T-helper 1 cell treated with Interleukin-12 subunit alpha and Interleukin-12 subunit beta and Interleukin-4 antibody, amounts not matched to agents 30 μg/mL and 1 μg/mL, for 36 hours (primary cell): Measurements from ENCODE around the gene PMM2.

Experiments
- H3K27ac Mint-ChIP-seq: one replicate; pipeline ENCODE4 v1.8.0; 2021; ENCODE audit warnings: mild to moderate bottlenecking, mixed read lengths
- H3K27me3 Mint-ChIP-seq: one replicate; pipeline ENCODE4 v1.8.0; 2021; ENCODE audit warnings: low read depth, mixed read lengths
- H3K36me3 Mint-ChIP-seq: one replicate; pipeline ENCODE4 v1.8.0; 2021; ENCODE audit warnings: low read depth, mixed read lengths
- H3K4me1 Mint-ChIP-seq: one replicate; pipeline ENCODE4 v1.8.0; 2021; ENCODE audit warnings: low read depth, mixed read lengths
- H3K4me3 Mint-ChIP-seq: one replicate; pipeline ENCODE4 v1.8.0; 2021; ENCODE audit warnings: mild to moderate bottlenecking, moderate library complexity, mixed read lengths
- H3K9me3 Mint-ChIP-seq: one replicate; pipeline ENCODE4 v1.8.0; 2021; ENCODE audit warnings: mixed read lengths

PMM2 gene

GRCh38 chr16:8859913-8860881 lies 62.6 kb downstream of the PMM2 start:
- Mint-ChIP-seq H3K27me3 (no peaks in the 10 kb centered on the region), H3K36me3 (peaks cover 21% of the 10 kb centered on the region), H3K4me1 (peaks cover 16% of the 10 kb centered on the region), H3K27ac (no peak overlapping the region), H3K9me3 (no peaks in the 10 kb centered on the region), H3K4me3 (no peak overlapping the region)

- Mint-ChIP-seq H3K9me3 (no peaks in the 10 kb centered on the region), H3K4me1 (peaks cover 26% of the 10 kb centered on the region), H3K36me3 (peaks cover 11% of the 10 kb centered on the region), H3K27ac (no peak overlapping the region), H3K27me3 (no peaks in the 10 kb centered on the region), H3K4me3 (no peak overlapping the region)
Measured at GRCh38 chr16:8861563-8862308, 64.1 kb downstream of the PMM2 start.

DNA sequence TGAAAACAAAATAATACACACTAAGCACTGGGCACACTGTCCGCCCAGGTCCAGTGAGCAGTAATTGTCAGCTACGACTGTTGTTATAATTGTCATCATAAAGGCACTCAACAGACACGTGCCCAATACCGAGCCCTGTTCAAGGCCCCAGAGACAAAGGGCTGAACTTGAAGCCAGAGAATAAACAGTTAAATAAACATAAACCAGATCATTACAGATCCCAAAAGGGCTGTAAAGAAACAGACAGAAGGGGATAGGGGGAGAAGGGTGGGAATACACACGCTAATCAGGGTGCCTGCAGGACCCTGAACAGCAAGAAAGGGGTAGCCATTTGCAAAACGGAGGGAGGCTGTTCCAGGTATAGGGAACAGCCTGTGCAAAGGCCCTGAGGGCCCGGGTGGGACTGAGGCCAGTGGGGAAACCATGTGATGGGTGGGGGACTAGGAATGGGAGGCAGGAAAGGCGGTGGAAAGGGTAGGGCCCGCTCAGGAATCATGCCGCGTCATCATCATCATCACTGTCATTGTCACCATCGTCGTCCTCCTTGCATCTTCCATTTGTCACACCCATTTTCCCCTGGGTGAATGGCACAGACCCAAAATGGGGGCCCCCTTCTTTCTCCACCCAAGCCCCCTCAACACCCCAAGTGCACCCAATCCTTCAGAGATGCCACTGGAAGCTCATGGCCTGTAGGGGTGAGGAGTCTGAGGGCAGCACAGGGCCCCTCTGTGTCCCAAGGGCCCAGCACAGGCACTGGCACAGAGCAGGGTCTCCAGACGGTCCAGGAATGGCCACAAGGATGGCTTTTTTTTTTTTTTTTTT lies 64.9 kb downstream of the PMM2 start:
- Mint-ChIP-seq H3K27me3 (no peaks in the 10 kb centered on the region), H3K27ac (no peak overlapping the region), H3K4me1 (peaks cover 28% of the 10 kb centered on the region), H3K36me3 (peaks cover 10% of the 10 kb centered on the region), H3K9me3 (no peaks in the 10 kb centered on the region), H3K4me3 (no peak overlapping the region)

DNA sequence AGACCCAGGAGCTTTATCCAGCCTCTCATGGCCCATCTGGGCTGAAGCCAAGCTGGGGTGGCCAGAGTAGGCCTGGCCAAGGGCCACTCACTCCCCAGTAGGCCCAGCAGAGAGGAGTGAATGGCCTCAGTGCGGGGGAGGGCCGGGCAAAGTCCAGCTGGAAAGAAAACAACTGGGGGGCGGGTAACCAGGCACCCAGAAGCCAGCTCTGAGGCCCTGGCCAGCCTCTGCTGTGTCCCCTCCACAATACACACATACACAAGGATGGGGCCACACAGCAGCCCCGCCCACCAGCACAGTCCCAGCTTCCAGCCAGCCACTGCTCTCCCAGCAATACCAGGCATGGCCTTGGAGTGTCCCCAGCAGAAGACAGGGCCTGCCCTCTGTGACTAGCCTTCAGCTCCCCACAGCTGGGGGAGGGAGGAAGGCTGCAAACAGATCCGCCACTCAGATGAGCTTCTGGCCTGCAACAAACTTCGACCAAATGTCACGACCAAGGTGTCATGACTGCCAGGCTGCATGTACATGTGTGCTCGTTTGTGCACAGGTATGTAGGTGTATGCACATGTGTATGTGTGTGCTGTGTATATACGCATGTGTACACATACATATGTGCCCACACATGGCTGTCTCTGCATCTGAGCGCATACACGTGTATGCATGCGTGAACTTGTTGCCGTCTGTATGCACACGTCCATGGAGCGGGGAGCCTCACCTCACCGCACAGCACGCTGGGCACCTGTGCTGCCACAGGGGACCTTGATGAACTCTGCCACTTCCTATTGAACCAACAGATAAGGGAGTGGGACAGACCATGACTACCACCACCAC lies 66.2 kb downstream of the PMM2 start:
- Mint-ChIP-seq H3K36me3 (peaks cover 4% of the 10 kb centered on the region), H3K4me3 (no peak overlapping the region), H3K4me1 (peaks cover 24% of the 10 kb centered on the region), H3K9me3 (no peaks in the 10 kb centered on the region), H3K27ac (peak overlapping the region; percentile 5), H3K27me3 (no peaks in the 10 kb centered on the region)

GRCh38 chr16:8864480-8865110 lies 67.0 kb downstream of the PMM2 start:
- H3K36me3 Mint-ChIP-seq = peaks cover 4% of the 10 kb centered on the region
- H3K9me3 Mint-ChIP-seq = no peaks in the 10 kb centered on the region
- H3K4me1 Mint-ChIP-seq = peaks cover 27% of the 10 kb centered on the region
- H3K27me3 Mint-ChIP-seq = no peaks in the 10 kb centered on the region
- H3K4me3 Mint-ChIP-seq = no peak overlapping the region
- H3K27ac Mint-ChIP-seq = peak overlapping the region; percentile 5

DNA sequence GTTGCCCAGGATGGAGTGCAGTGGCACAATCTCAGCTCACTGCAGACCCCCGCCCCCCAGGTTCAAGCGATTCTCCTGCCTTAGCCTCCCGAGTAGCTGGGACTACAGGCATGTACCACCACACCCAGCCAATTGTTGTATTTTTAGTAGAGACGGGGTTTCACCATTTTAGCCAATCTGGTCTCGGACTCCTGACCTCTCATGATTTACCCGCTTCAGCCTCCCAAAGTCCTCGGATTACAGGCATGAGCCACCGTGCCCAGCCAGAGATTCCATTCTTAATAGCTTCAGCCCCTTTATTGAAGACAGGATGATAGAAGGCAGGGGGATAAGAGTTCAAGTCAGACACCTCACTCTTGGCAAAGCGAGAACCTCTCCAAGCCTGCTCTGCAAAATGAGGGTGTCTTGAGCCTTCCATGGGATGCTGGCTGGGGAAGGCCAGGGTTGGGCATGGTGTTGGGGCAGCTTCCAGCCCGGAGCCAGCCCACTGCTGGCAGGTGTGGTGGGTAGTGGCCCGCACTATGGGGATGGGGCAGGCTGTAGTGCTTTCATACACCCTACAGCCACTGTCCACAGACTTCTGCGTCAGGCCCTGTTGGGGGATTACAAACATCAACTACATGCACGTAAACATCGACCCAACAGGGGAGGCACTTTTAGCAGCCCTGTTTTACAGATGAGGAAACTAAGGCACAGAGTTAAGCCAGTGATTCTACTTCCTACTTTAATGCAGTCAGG lies 67.7 kb downstream of the PMM2 start:
- Mint-ChIP-seq H3K27ac (peak overlapping the region; percentile 59), H3K4me3 (peak overlapping the region; percentile 74), H3K36me3 (peaks cover 4% of the 10 kb centered on the region), H3K27me3 (no peaks in the 10 kb centered on the region), H3K9me3 (no peaks in the 10 kb centered on the region), H3K4me1 (peaks cover 27% of the 10 kb centered on the region)

- Mint-ChIP-seq H3K27ac (peak overlapping the region; percentile 59), H3K4me1 (peaks cover 36% of the 10 kb centered on the region), H3K9me3 (no peaks in the 10 kb centered on the region), H3K4me3 (peak overlapping the region; percentile 74), H3K27me3 (no peaks in the 10 kb centered on the region), H3K36me3 (peaks cover 4% of the 10 kb centered on the region)
Measured at GRCh38 chr16:8866118-8866883, 68.7 kb downstream of the PMM2 start.

DNA sequence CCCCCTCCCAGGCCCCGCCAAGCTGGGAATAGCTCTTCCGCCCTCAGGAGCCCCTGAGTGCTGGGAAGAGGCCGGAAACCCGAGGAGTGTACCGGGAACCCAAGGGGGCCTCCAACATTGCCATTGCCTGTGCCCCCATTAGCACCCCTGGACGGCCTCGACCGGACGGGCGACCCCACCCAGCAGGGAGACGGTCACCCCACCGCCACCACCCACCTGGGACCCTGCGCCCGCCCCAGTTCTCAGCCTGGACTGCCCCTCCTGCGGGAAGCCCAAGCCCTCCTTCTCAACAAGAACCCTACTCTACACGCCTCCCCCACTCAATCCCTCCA lies 69.2 kb downstream of the PMM2 start:
- H3K36me3 Mint-ChIP-seq = peaks cover 4% of the 10 kb centered on the region
- H3K27me3 Mint-ChIP-seq = no peaks in the 10 kb centered on the region
- H3K4me3 Mint-ChIP-seq = peak overlapping the region; percentile 95
- no peaks in the 10 kb centered on the region for H3K9me3 Mint-ChIP-seq
- H3K27ac Mint-ChIP-seq = peak overlapping the region; percentile 93
- H3K4me1 Mint-ChIP-seq = peaks cover 36% of the 10 kb centered on the region

GRCh38 chr16:8867216-8867931 lies 69.7 kb downstream of the PMM2 start:
- Mint-ChIP-seq H3K27ac (peak overlapping the region; percentile 93), H3K4me3 (peak overlapping the region; percentile 95), H3K27me3 (no peaks in the 10 kb centered on the region), H3K36me3 (peaks cover 2% of the 10 kb centered on the region), H3K9me3 (no peaks in the 10 kb centered on the region), H3K4me1 (peaks cover 34% of the 10 kb centered on the region)

GRCh38 chr16:8867932-8868415 lies 70.3 kb downstream of the PMM2 start:
- Mint-ChIP-seq H3K9me3 (no peaks in the 10 kb centered on the region), H3K36me3 (peaks cover 2% of the 10 kb centered on the region), H3K4me3 (peak overlapping the region; percentile 95), H3K27me3 (no peaks in the 10 kb centered on the region), H3K4me1 (peaks cover 34% of the 10 kb centered on the region), H3K27ac (peak overlapping the region; percentile 93)

GRCh38 chr16:8868416-8869211 lies 71.0 kb downstream of the PMM2 start, which contains the start of gene CARHSP1:
Gene CARHSP1 (minus strand): TSS chr16:8869006. CDS start chr16:8859328, 9,678 bp downstream.
- peaks cover 34% of the 10 kb centered on the region for H3K4me1 Mint-ChIP-seq
- H3K27ac Mint-ChIP-seq = peak within 1 kb of the TSS; percentile 93
- no peaks in the 10 kb centered on the region for H3K27me3 Mint-ChIP-seq
- peak within 1 kb of the TSS; percentile 95 for H3K4me3 Mint-ChIP-seq
- peaks cover 2% of the 10 kb centered on the region for H3K36me3 Mint-ChIP-seq
- no peaks in the 10 kb centered on the region for H3K9me3 Mint-ChIP-seq
